ENCODE data around the gene GLRX3. TPM values are rescaled to one million over a fixed set of nuclear protein-coding genes. Genes with fewer than 3 reads are reported as not detected.

GLRX3 gene
- total and polyA plus RNA-seq, 2 of the 13 experiments (the other 11 are each of a cell fraction or from before 2014, with no cell fraction given) = 91.4 to 135 TPM

GRCh38 chr10:130138479-130138866 is 2.3 kb downstream of the GLRX3 start (continued):
- TF ChIP-seq TFE3 (CRISPR knock-in tag; IDR thresholded peaks at IDR 0.05) (peak; percentile 77), IRF1 (CRISPR knock-in tag; IDR thresholded peaks at IDR 0.05; ENCODE audit: low read depth) (no peak), TBP (CRISPR knock-in tag; IDR thresholded peaks at IDR 0.05) (no peak), ZIK1 (CRISPR knock-in tag; IDR thresholded peaks at IDR 0.05; ENCODE audit: borderline replicate concordance, low read depth) (no peak), ZNF318 (CRISPR knock-in tag; IDR thresholded peaks at IDR 0.05) (no peak), HOXA9 (CRISPR knock-in tag; IDR thresholded peaks at IDR 0.05; ENCODE audit: borderline replicate concordance) (no peak), SP140L (CRISPR knock-in tag; IDR thresholded peaks at IDR 0.05; ENCODE audit: borderline replicate concordance) (no peak), SOX5 (CRISPR knock-in tag; IDR thresholded peaks at IDR 0.05; ENCODE audit: borderline replicate concordance) (peak; percentile 74; the same call in 1 of the 2 replicates), GFI1 (CRISPR knock-in tag; IDR thresholded peaks at IDR 0.05; ENCODE audit: borderline replicate concordance) (0 out of 2 replicates have a peak, but pooled peaks have one; percentile 23), MLX (CRISPR knock-in tag; IDR thresholded peaks at IDR 0.05) (0 out of 2 replicates have a peak, but pooled peaks have one; percentile 20), MAFF (IDR thresholded peaks at IDR 0.05; ENCODE audit: low read depth, low read length) (peak; percentile 19; the same call in 1 of the 2 replicates), ZNF362 (CRISPR knock-in tag; IDR thresholded peaks at IDR 0.05; ENCODE audit: borderline replicate concordance) (0 out of 2 replicates have a peak, but pooled peaks have one; percentile 17), ZMYM2 (CRISPR knock-in tag; IDR thresholded peaks at IDR 0.05) (0 out of 2 replicates have a peak, but pooled peaks have one; percentile 5), PAWR (CRISPR knock-in tag; IDR thresholded peaks at IDR 0.05; ENCODE audit: borderline replicate concordance) (no peak), SOX13 (IDR thresholded peaks at IDR 0.05) (no peak), SOX13 (CRISPR knock-in tag; conservative IDR thresholded peaks at IDR 0.05 in 1 of 2, IDR thresholded peaks at IDR 0.05 in 1 of 2) (peak in 1 of 2 experiments; percentile 46; a peak in 1 of 4 replicates)

Measured in HepG2 (cell line).